Liver (tissue), 9 donors: ENCODE measurements around the gene WHAMM. TPM values are rescaled to one million over a fixed set of nuclear protein-coding genes. Genes with fewer than 3 reads are reported as not detected.

Experiments
- DNase-seq: peaks from one replicate; pipeline ENCODE4 v3.0.0-alpha.2; 2017; ENCODE audit warnings: low spot score
- H3K27ac ChIP-seq, 2 donors: one replicate each; pipeline ENCODE4 v1.7.0; 2013; ENCODE audit warnings: inconsistent platforms in 2 of 2, low read length in 2 of 2, control low read depth in 1 of 2, low read depth in 1 of 2, mild to moderate bottlenecking in 1 of 2
- H3K27me3 ChIP-seq, 4 donors: one replicate each; pipeline versions ENCODE4 v1.6.1 to v1.7.0; 2013; ENCODE audit warnings: low read length in 3 of 4, inconsistent platforms in 1 of 4, mild to moderate bottlenecking in 1 of 4, moderate library complexity in 1 of 4; ENCODE audit not compliant: control insufficient read depth in 4 of 4, insufficient read depth in 4 of 4
- H3K36me3 ChIP-seq, 4 donors: one replicate each; pipeline versions ENCODE4 v1.6.1 to v1.7.0; 2013; ENCODE audit warnings: low read length in 3 of 4, mild to moderate bottlenecking in 3 of 4, low read depth in 1 of 4, moderate library complexity in 1 of 4; ENCODE audit not compliant: control insufficient read depth in 4 of 4, insufficient read depth in 3 of 4
- H3K4me1 ChIP-seq, 4 donors: one replicate each; pipeline versions ENCODE4 v1.6.1 to v1.7.0; 2013; ENCODE audit warnings: low read length in 3 of 4, mild to moderate bottlenecking in 3 of 4, moderate library complexity in 1 of 4; ENCODE audit not compliant: control insufficient read depth in 4 of 4, insufficient read depth in 4 of 4
- H3K4me3 ChIP-seq, 3 donors: one replicate each; pipeline versions ENCODE4 v1.6.1 to v1.7.0; 2013; ENCODE audit warnings: low read length in 3 of 3, control low read depth in 1 of 3, low read depth in 1 of 3, mild to moderate bottlenecking in 1 of 3
- H3K9ac ChIP-seq, 2 donors: one replicate each; pipeline ENCODE4 v1.7.0; 2013; ENCODE audit warnings: low read length in 2 of 2, mild to moderate bottlenecking in 2 of 2, moderate library complexity in 2 of 2, control low read depth in 1 of 2, low read depth in 1 of 2
- H3K9me3 ChIP-seq, 4 donors: one replicate each; pipeline versions ENCODE4 v1.6.1 to v1.7.0; 2013; ENCODE audit warnings: low read length in 3 of 4; ENCODE audit not compliant: control insufficient read depth in 4 of 4
- ATF3 ChIP-seq: IDR thresholded peaks from 2 replicates; pipeline ENCODE4 v1.6.1; 2016; ENCODE audit warnings: antibody characterized with exemption
- CTCF ChIP-seq: fragments of 150-350 bp; IDR thresholded peaks from 2 replicates; pipeline ENCODE4 v1.5.1; 2017; ENCODE audit warnings: improper control_type of control experiment, low read depth, low read length; ENCODE audit not compliant: missing input control
- EGR1 ChIP-seq, 2 donors: IDR thresholded peaks; 2 replicates each; pipeline ENCODE4 v1.6.1; 2016 to 2018; ENCODE audit warnings: antibody characterized with exemption in 2 of 2, low read depth in 2 of 2
- FOXA1 ChIP-seq: IDR thresholded peaks from 2 replicates; pipeline ENCODE4 v1.6.1; 2016; ENCODE audit warnings: antibody characterized with exemption
- FOXA2 ChIP-seq: IDR thresholded peaks from 2 replicates; pipeline ENCODE4 v1.6.1; 2016; ENCODE audit warnings: antibody characterized with exemption
- GABPA ChIP-seq, 2 donors: IDR thresholded peaks in 1 of 2; conservative IDR thresholded peaks in 1 of 2; 2 replicates each; pipeline ENCODE4 v1.6.1; 2016; ENCODE audit warnings: antibody characterized with exemption in 2 of 2, mild to moderate bottlenecking in 1 of 2, moderate library complexity in 1 of 2
- HNF4A ChIP-seq, 2 donors: conservative IDR thresholded peaks; 2 replicates each; pipeline ENCODE4 v1.6.1; 2016; ENCODE audit warnings: antibody characterized with exemption in 2 of 2, mild to moderate bottlenecking in 2 of 2
- HNF4G ChIP-seq: IDR thresholded peaks from 2 replicates; pipeline ENCODE4 v1.6.1; 2016; ENCODE audit warnings: antibody characterized with exemption
- JUND ChIP-seq, 2 donors: IDR thresholded peaks; 2 replicates each; pipeline ENCODE4 v1.6.1; 2016; ENCODE audit warnings: antibody characterized with exemption in 2 of 2
- MAX ChIP-seq: IDR thresholded peaks from 2 replicates; pipeline ENCODE4 v1.6.1; 2016; ENCODE audit warnings: antibody characterized with exemption
- NR2F2 ChIP-seq: IDR thresholded peaks from 2 replicates; pipeline ENCODE4 v1.6.1; 2016; ENCODE audit warnings: antibody characterized with exemption
- RAD21 ChIP-seq, 2 donors: IDR thresholded peaks; 2 replicates each; pipeline ENCODE4 v1.6.1; 2016; ENCODE audit warnings: antibody characterized with exemption in 2 of 2, mild to moderate bottlenecking in 2 of 2
- REST ChIP-seq: IDR thresholded peaks from 2 replicates; pipeline ENCODE4 v1.6.1; 2016; ENCODE audit warnings: antibody characterized with exemption, mild to moderate bottlenecking
- RXRA ChIP-seq, 2 donors: IDR thresholded peaks; 2 replicates each; pipeline ENCODE4 v1.6.1; 2017 to 2018; ENCODE audit warnings: antibody characterized with exemption in 2 of 2, mild to moderate bottlenecking in 1 of 2
- SP1 ChIP-seq: IDR thresholded peaks from 2 replicates; pipeline ENCODE4 v1.6.1; 2018; ENCODE audit warnings: antibody characterized with exemption, mild to moderate bottlenecking
- TAF1 ChIP-seq: conservative IDR thresholded peaks from 2 replicates; pipeline ENCODE4 v1.6.1; 2016; ENCODE audit warnings: antibody characterized with exemption, mild to moderate bottlenecking
- YY1 ChIP-seq: IDR thresholded peaks from 2 replicates; pipeline ENCODE4 v1.6.1; 2016; ENCODE audit warnings: antibody characterized with exemption, mild to moderate bottlenecking
- ZBTB33 ChIP-seq: IDR thresholded peaks from 2 replicates; pipeline ENCODE4 v1.6.1; 2016; ENCODE audit warnings: antibody characterized with exemption
- WGBS: extraction: QIAGEN DNeasy Blood & Tissue Kit; methylation state at CpG from one replicate; pipeline ENCODE4 v1.1.7; 2013; 5-methylcytosine and 5-hydroxymethylcytosine counted together
- polyA plus RNA-seq, 2 donors: library from polyadenylated mRNA; stranded (reverse) in 1 of 2; unstranded in 1 of 2; fragments of 200-250 nt in 1 of 2; fragments of >200 nt in 1 of 2; fragmentation: Nextera tagmentation in 1 of 2; extraction: Ambion mirVana in 1 of 2; gene quantifications; one replicate each; pipeline versions ENCODE4 v1.2.1 to v1.2.3, GENCODE V29; 2013 to 2015
- total RNA-seq, 2 donors: library from RNA; depleted of rRNA; stranded (reverse); fragments of >200 nt; gene quantifications; one replicate each; pipeline ENCODE4 v1.2.3, GENCODE V29; 2014
- donor health status: healthy.
- donor health status: healthy.
- donor health status: healthy.
- donor health status: healthy.
- donor health status: healthy.

The WHAMM gene
- total and polyA plus RNA-seq, 4 donors, result 2.5 to 4.0 (median 3.2) TPM

GRCh38 chr15:82810061-82810889 is 847 bp downstream of the WHAMM start (continued):
- no peak for TF ChIP-seq ATF3

GRCh38 chr15:82810890-82811426 is 1.5 kb downstream of the WHAMM start:
- peaks cover 2 to 11% (median 10%) of the 10 kb centered on the region in 4 donors for H3K36me3 ChIP-seq
- peak overlapping the region; percentile 67 to 90 for H3K9ac ChIP-seq
- no peaks in the 10 kb centered on the region for H3K27me3 ChIP-seq
- no peak for DNase-seq
- no peaks in the 10 kb centered on the region for H3K9me3 ChIP-seq
- peaks cover 2 to 19% (median 10%) of the 10 kb centered on the region in 4 donors for H3K4me1 ChIP-seq
- no peak for TF ChIP-seq NR2F2
- TF ChIP-seq HNF4A (conservative IDR thresholded peaks at IDR 0.05), result no peak
- TF ChIP-seq ZBTB33, result no peak
- no peak for TF ChIP-seq MAX
- TF ChIP-seq TAF1, result no peak
- no peak for TF ChIP-seq REST
- TF ChIP-seq HNF4G, result no peak
- no peak for TF ChIP-seq CTCF
- TF ChIP-seq EGR1 (IDR thresholded peaks at IDR 0.05; ENCODE audit: low read depth in 2 of 2), result no peak
- no peak for TF ChIP-seq FOXA1
- no peak for TF ChIP-seq FOXA2
- no peak for TF ChIP-seq YY1
- TF ChIP-seq GABPA (IDR thresholded peaks at IDR 0.05 in 1 of 2, conservative IDR thresholded peaks at IDR 0.05 in 1 of 2), result no peak
- TF ChIP-seq SP1, result no peak
- TF ChIP-seq ATF3, result no peak
- TF ChIP-seq JUND (IDR thresholded peaks at IDR 0.05), result no peak
- TF ChIP-seq RXRA (IDR thresholded peaks at IDR 0.05), result no peak
- no peak for TF ChIP-seq RAD21 (IDR thresholded peaks at IDR 0.05)
- peak overlapping the region; percentile 92 to 98 for H3K27ac ChIP-seq
- H3K4me3 ChIP-seq, result peak overlapping the region; percentile 81 to 98 (median 90)
- 2% methylated on average over 6 of the region's 6 CpGs for WGBS
